ENCODE measurements around the gene CHD1. TPM values are rescaled to one million over a fixed set of nuclear protein-coding genes. Genes with fewer than 3 reads are reported as not detected.

Gene CHD1
- total and polyA plus RNA-seq, 2 donors (not counting 3 experiments of a cell fraction or from before 2014, with no cell fraction given) = 16.2 to 48.9 TPM

- H3K4me3 ChIP-seq (replicated peaks in 1 of 3; ENCODE audit: insufficient read depth in 1 of 3, low read depth in 1 of 3, low read length in 3 of 3) = no peak overlapping the region
- TF ChIP-seq POLR2AphosphoS5 (IDR thresholded peaks at IDR 0.05; ENCODE audit: insufficient read depth, low read depth, low read length) = no peak
- TF ChIP-seq GATA2 (IDR thresholded peaks at IDR 0.05; ENCODE audit: insufficient read depth, insufficient read length, low read depth, low read length) = no peak
- no peak for TF ChIP-seq MYC (IDR thresholded peaks at IDR 0.05; ENCODE audit: low read depth, low read length)
- TF ChIP-seq, protein P1, sequence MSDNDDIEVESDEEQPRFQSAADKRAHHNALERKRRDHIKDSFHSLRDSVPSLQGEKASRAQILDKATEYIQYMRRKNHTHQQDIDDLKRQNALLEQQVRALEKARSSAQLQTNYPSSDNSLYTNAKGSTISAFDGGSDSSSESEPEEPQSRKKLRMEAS (IDR thresholded peaks at IDR 0.05; ENCODE audit: insufficient read depth, insufficient read length) = no peak
- TF ChIP-seq EZH2 (IDR thresholded peaks at IDR 0.05; ENCODE audit: borderline replicate concordance, low read depth, low read length, severe bottlenecking) = no peak
- no peak for TF ChIP-seq POLR2A (IDR thresholded peaks at IDR 0.05; ENCODE audit: low read depth, low read length)
- TF ChIP-seq CTCF (IDR thresholded peaks at IDR 0.05; ENCODE audit: extremely low read depth in 1 of 2, insufficient read depth in 1 of 2, low read depth in 1 of 2, low read length in 2 of 2) = no peak
- TF ChIP-seq FOS (IDR thresholded peaks at IDR 0.05; ENCODE audit: borderline replicate concordance, insufficient read depth, low read length) = no peak
- no peak for TF ChIP-seq JUN (IDR thresholded peaks at IDR 0.05; ENCODE audit: borderline replicate concordance, insufficient read depth, insufficient read length, low read depth)
- no peak overlapping the region for H3K27ac ChIP-seq (ENCODE audit: insufficient read depth, low read depth, low read length)
- no peak for DNase-seq (ENCODE audit: low read depth, low spot score)
- no peaks in the 10 kb centered on the region for H3K9me3 ChIP-seq (replicated peaks; ENCODE audit: control insufficient read depth, insufficient read depth, low read length)
- no TSS peak for BruUV-seq (replicated peaks)
- peaks cover 91% of the 10 kb centered on the region for H3K79me2 ChIP-seq (ENCODE audit: control insufficient read depth, insufficient read depth, low read length)
- H4K20me1 ChIP-seq (replicated peaks; ENCODE audit: control insufficient read depth, extremely low read depth, insufficient read depth, low read length) = peaks cover 5% of the 10 kb centered on the region
- no peaks in the 10 kb centered on the region for H3K4me1 ChIP-seq (ENCODE audit: control insufficient read depth, extremely low read depth, insufficient read depth, low read length)
- no peak overlapping the region for H2AFZ ChIP-seq (ENCODE audit: low read depth, low read length)
- ChIA-PET CTCF (no interaction called here), POLR2A (no interaction called here)
- peaks cover 3 to 5% of the 10 kb centered on the region in 2 experiments for H3K36me3 ChIP-seq (ENCODE audit: control insufficient read depth in 2 of 2, extremely low read depth in 1 of 2, insufficient read depth in 2 of 2, low read length in 2 of 2)
- intact Hi-C loops (cut with micrococcal nuclease) (no loop called here), dilution Hi-C loops (cut with MboI; ENCODE audit: extremely low pct_ligation_motif_present, low sequenced_read_pairs) (no loop called here)
- no peak for FAIRE-seq
- no peak overlapping the region for H3K9ac ChIP-seq (replicated peaks; ENCODE audit: extremely low read depth, insufficient read depth, low read length)
- no peak overlapping the region for H3K4me2 ChIP-seq (ENCODE audit: insufficient read depth, low read length)
- no peaks in the 10 kb centered on the region for H3K27me3 ChIP-seq (ENCODE audit: control insufficient read depth in 2 of 2, insufficient read depth in 2 of 2, low read length in 2 of 2)
- peaks cover 3% of the 10 kb centered on the region for H3K9me1 ChIP-seq (replicated peaks; ENCODE audit: control insufficient read depth, extremely low read depth, insufficient read depth, low read length)
Observed at GRCh38 chr5:98916540-98916939, 12.3 kb downstream of the CHD1 start.

Measured in endothelial cell of umbilical vein (primary cell).